Neural cell (in vitro differentiated cells): ENCODE results near the gene HNRNPLL. TPM values are rescaled to one million over a fixed set of nuclear protein-coding genes. Genes with fewer than 3 reads are reported as not detected.

ENCODE experiments used
- H2AFZ ChIP-seq: fragments of 200-600, 300-800 bp; sonication (generic), shearing (Covaris generic); 2 replicates; pipeline ENCODE4 v1.6.0; 2014; ENCODE audit warnings: low read depth, mild to moderate bottlenecking, antibody characterized with exemption, low read length, moderate library complexity
- H3F3A ChIP-seq: fragments of 200-600 bp; shearing (Covaris generic); 2 replicates; pipeline ENCODE4 v1.6.1; 2016; ENCODE audit warnings: mild to moderate bottlenecking, moderate library complexity, mixed read lengths, antibody characterized with exemption, low read length; ENCODE audit not compliant: insufficient read depth, poor library complexity, severe bottlenecking
- H3K27ac ChIP-seq: fragments of 200-600, 300-800 bp; sonication (generic), shearing (Covaris generic); 2 replicates; pipeline ENCODE4 v1.5.1; 2014; ENCODE audit warnings: mild to moderate bottlenecking, low read length, moderate library complexity
- H3K27me3 ChIP-seq: fragments of 300-800, 200-600 bp; sonication (generic), shearing (Covaris generic); 2 replicates; pipeline ENCODE4 v1.6.0; 2014; ENCODE audit warnings: mild to moderate bottlenecking, low read depth, low read length, moderate library complexity; ENCODE audit not compliant: insufficient read depth
- H3K36me3 ChIP-seq: fragments of 300-800, 200-600 bp; sonication (generic), shearing (Covaris generic); 2 replicates; pipeline ENCODE4 v1.5.1; 2014; ENCODE audit warnings: mild to moderate bottlenecking, antibody characterized with exemption, low read length, moderate library complexity; ENCODE audit not compliant: insufficient read depth
- H3K4me2 ChIP-seq: fragments of 300-800, 200-600 bp; sonication (generic), shearing (Covaris generic); 2 replicates; pipeline ENCODE4 v1.6.0; 2014; ENCODE audit warnings: mild to moderate bottlenecking, low read length
- H3K4me3 ChIP-seq: fragments of 300-800, 200-600 bp; sonication (generic), shearing (Covaris generic); 2 replicates; pipeline ENCODE4 v1.5.1; 2014; ENCODE audit warnings: mild to moderate bottlenecking, low read length, moderate library complexity
- H3K79me2 ChIP-seq: fragments of 200-600 bp; shearing (Covaris generic); replicated peaks from 2 replicates; pipeline ENCODE4 v1.6.0; 2014; ENCODE audit warnings: mild to moderate bottlenecking, low read length, moderate library complexity; ENCODE audit not compliant: insufficient read depth
- H3K9ac ChIP-seq: fragments of 300-800, 200-600 bp; sonication (generic), shearing (Covaris generic); 2 replicates; pipeline ENCODE4 v1.6.1; 2016; ENCODE audit warnings: mild to moderate bottlenecking, low read length, mixed read lengths
- H3K9me2 ChIP-seq: fragments of 200-600 bp; shearing (Covaris generic); 2 replicates; pipeline ENCODE4 v1.6.1; 2016; ENCODE audit warnings: mild to moderate bottlenecking, low read length, mixed read lengths; ENCODE audit not compliant: insufficient read depth
- H3K9me3 ChIP-seq: fragments of 200-600, 300-800 bp; sonication (generic), shearing (Covaris generic); 2 replicates; pipeline ENCODE4 v1.6.1; 2016; ENCODE audit warnings: mild to moderate bottlenecking, mixed run types, low read length, moderate library complexity, mixed read lengths
- H4K20me1 ChIP-seq: fragments of 200-600 bp; shearing (Covaris generic); 2 replicates; pipeline ENCODE4 v1.6.1; 2016; ENCODE audit warnings: mild to moderate bottlenecking, mixed run types; ENCODE audit not compliant: insufficient read depth
- CTCF ChIP-seq: fragments of 450-650 bp; IDR thresholded peaks from 2 replicates; pipeline ENCODE4 v1.5.1; 2014; ENCODE audit warnings: antibody characterized with exemption, mild to moderate bottlenecking, moderate library complexity; ENCODE audit not compliant: poor library complexity, severe bottlenecking
- EP300 ChIP-seq: fragments of 450-650 bp; conservative IDR thresholded peaks from 2 replicates; pipeline ENCODE4 v1.6.1; 2014; ENCODE audit warnings: antibody characterized with exemption, mild to moderate bottlenecking, moderate library complexity; ENCODE audit not compliant: poor library complexity, severe bottlenecking
- EZH2 ChIP-seq: fragments of 200-600, 300-800 bp; shearing (Covaris generic), sonication (generic); IDR thresholded peaks from 2 replicates; pipeline ENCODE4 v1.6.1; 2014; ENCODE audit warnings: antibody characterized with exemption, low read length, borderline replicate concordance, mild to moderate bottlenecking; ENCODE audit not compliant: insufficient read depth, poor library complexity, severe bottlenecking
- MXI1 ChIP-seq: fragments of 450-650 bp; conservative IDR thresholded peaks from 2 replicates; pipeline ENCODE4 v1.6.1; 2014; ENCODE audit warnings: antibody characterized with exemption, mild to moderate bottlenecking; ENCODE audit not compliant: poor library complexity, severe bottlenecking
- POLR2AphosphoS5 ChIP-seq: IDR thresholded peaks from 2 replicates; pipeline ENCODE4 v1.6.1; 2012
- RAD21 ChIP-seq: fragments of 450-650 bp; conservative IDR thresholded peaks from 2 replicates; pipeline ENCODE4 v1.6.1; 2014; ENCODE audit warnings: antibody characterized with exemption, mild to moderate bottlenecking, moderate library complexity
- REST ChIP-seq: IDR thresholded peaks from 2 replicates; pipeline ENCODE4 v1.6.1; 2012; ENCODE audit warnings: borderline replicate concordance
- SMC3 ChIP-seq: fragments of 450-650 bp; conservative IDR thresholded peaks from 2 replicates; pipeline ENCODE4 v1.6.1; 2014; ENCODE audit warnings: antibody characterized with exemption, mild to moderate bottlenecking, moderate library complexity; ENCODE audit not compliant: poor library complexity
- TAF1 ChIP-seq: IDR thresholded peaks from 2 replicates; pipeline ENCODE4 v1.6.1; 2012; ENCODE audit warnings: low read depth
- polyA plus RNA-seq: library from polyadenylated mRNA; depleted of rRNA; stranded (reverse); fragments of >200 nt; gene quantifications from 2 replicates; pipeline ENCODE4 v1.2.3, GENCODE V29; 2014

HNRNPLL gene
- polyA plus RNA-seq, 1 donor from 2014 or later = 63.5 TPM

- no peak overlapping the region for H3K27ac ChIP-seq
- H3K4me3 ChIP-seq = no peak overlapping the region
These were observed 67.4 kb downstream of the HNRNPLL start for GRCh38 chr2:38535404-38535743.

GRCh38 chr2:38534746-38535403 is 67.9 kb downstream of the HNRNPLL start:
- Histone ChIP-seq H3K27me3 (peaks cover 6% of the 10 kb centered on the region), H3F3A (no peaks in the 10 kb centered on the region), H3K36me3 (no peaks in the 10 kb centered on the region), H2AFZ (no peak overlapping the region), H3K27ac (no peak overlapping the region), H3K9ac (no peak overlapping the region), H3K9me3 (no peaks in the 10 kb centered on the region), H4K20me1 (no peaks in the 10 kb centered on the region), H3K9me2 (no peaks in the 10 kb centered on the region), H3K79me2 (no peaks in the 10 kb centered on the region), H3K4me2 (no peak overlapping the region), H3K4me3 (no peak overlapping the region)
- no peak for TF ChIP-seq POLR2AphosphoS5
- no peak for TF ChIP-seq RAD21
- TF ChIP-seq CTCF = no peak
- no peak for TF ChIP-seq SMC3
- no peak for TF ChIP-seq TAF1
- TF ChIP-seq REST = no peak
- no peak for TF ChIP-seq MXI1
- no peak for TF ChIP-seq EZH2
- no peak for TF ChIP-seq EP300

More at GRCh38 chr2:38535404-38535743, 67.4 kb downstream of the HNRNPLL start:
- Histone ChIP-seq H3K36me3 (no peaks in the 10 kb centered on the region), H3F3A (no peaks in the 10 kb centered on the region), H3K4me2 (no peak overlapping the region), H2AFZ (no peak overlapping the region), H3K27me3 (peaks cover 6% of the 10 kb centered on the region), H3K9ac (no peak overlapping the region), H3K9me3 (no peaks in the 10 kb centered on the region), H3K79me2 (no peaks in the 10 kb centered on the region), H4K20me1 (no peaks in the 10 kb centered on the region), H3K9me2 (no peaks in the 10 kb centered on the region)
- TF ChIP-seq MXI1 = no peak
- no peak for TF ChIP-seq TAF1
